Measurements from ENCODE around the gene LRPPRC. TPM values are rescaled to one million over a fixed set of nuclear protein-coding genes. Genes with fewer than 3 reads are reported as not detected.

The LRPPRC gene
- total RNA-seq, 1 donor, result 57.8 TPM

DNA sequence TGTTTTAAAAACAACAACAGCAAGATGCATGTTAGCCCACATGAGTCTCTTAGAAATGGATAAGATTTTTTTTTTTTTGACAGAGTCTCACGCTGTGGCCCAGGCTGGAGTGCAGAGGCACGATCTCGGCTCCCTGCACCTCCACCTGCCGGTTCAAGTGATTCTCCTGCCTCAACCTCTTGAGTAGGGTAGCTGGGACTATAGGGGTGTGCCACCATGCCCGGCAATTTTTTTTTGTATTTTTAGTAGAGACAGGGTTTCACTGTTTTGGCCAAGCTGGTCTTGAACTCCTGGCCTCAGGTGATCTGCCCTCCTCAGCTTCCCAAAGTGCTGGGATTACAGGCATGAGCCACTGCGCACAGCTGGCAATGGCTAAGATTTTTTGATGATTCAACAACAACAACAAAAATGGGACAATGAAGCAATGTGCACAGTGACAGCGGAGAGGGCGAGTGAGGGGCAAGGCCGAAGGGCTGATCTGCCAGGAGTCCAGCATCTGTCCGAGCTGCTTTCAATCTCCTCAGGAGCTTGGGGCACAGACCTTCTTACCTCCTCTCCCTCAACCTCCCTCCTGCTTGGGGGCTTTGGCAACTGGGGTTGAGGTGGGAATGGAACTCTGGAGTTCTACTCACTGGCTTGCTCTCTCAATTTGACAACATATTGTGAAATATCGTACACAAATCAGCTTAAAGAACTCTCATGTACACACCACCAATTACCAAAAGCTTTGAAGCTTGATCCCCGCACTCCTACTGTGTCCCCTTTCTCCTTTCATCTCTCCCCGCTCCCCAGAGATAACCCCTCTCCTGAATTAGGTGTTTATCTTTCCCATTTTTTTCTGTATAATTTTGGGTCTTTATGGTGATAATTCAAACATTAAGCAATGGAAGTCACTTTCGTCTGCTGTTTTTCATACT, 153.6 kb downstream of the LRPPRC start:
- Histone ChIP-seq H3K4me3 (ENCODE audit: low read length) (no peak overlapping the region), H3K9me3 (ENCODE audit: low read depth, low read length) (no peaks in the 10 kb centered on the region), H3K4me1 (ENCODE audit: insufficient read depth, low read length) (no peaks in the 10 kb centered on the region), H3K27me3 (ENCODE audit: insufficient read depth, low read length) (no peaks in the 10 kb centered on the region)

DNA sequence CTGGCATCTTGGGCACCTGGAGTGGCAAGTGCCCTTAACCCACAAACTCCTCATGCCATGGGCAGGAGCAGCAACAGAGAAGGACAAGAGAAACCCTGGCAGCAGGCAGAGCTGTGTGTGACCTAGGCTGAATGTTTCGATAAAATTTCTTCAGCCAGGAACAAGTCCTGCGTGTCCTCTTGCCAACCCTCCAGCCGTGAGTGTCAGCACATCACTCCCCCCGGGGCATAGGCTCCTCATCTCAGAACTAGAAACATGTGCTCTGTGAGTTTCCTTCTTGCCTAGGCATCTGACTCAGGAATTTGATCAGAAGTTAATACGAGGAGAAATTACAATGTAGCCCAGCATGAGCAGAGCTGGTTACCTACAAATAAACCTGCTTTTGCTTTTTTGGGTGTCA, 154.8 kb downstream of the LRPPRC start:
- Histone ChIP-seq H3K4me1 (ENCODE audit: insufficient read depth, low read length) (no peaks in the 10 kb centered on the region), H3K27me3 (ENCODE audit: insufficient read depth, low read length) (no peaks in the 10 kb centered on the region), H3K9me3 (ENCODE audit: low read depth, low read length) (no peaks in the 10 kb centered on the region), H3K4me3 (ENCODE audit: low read length) (no peak overlapping the region)

DNA sequence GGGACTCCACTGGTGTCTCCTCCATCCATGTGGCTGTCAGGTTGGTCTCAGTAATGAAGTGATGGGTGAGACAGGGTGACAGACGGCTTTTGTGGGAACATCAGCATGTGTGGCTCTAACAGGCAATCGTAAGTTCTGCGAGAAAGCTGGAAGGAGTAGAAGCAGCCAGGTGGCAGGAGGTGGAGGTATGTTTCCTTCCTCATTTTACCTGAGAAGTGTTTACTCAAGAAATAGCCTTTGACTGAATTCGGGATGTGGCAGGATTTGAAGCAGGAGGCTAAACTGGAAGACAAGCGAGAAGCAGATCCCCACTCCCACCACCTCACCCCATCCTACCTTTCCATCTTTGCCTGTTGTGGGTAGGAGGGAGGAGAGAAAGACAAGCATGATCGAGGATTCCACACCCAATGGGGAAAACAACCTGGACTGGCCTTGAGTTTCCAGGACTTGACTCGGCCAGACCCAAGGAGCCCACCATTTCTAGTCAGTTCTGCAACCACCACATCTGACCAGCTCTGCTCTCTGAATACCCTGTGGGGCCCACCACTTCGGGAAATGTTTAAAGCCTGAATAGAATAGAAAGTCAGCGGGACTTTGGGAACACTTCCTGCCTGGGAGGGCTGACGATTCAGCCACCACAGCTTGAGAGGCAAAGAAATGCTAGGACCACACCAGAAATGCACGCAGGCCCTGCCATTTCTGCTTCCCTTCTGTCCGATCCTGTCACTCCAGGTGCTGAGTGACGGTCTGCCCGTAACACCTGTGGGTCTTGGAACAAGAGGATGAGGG, 155.8 kb downstream of the LRPPRC start:
- Histone ChIP-seq H3K4me3 (ENCODE audit: low read length) (no peak overlapping the region), H3K9me3 (ENCODE audit: low read depth, low read length) (no peaks in the 10 kb centered on the region), H3K27me3 (ENCODE audit: insufficient read depth, low read length) (no peaks in the 10 kb centered on the region), H3K4me1 (ENCODE audit: insufficient read depth, low read length) (no peaks in the 10 kb centered on the region)

DNA sequence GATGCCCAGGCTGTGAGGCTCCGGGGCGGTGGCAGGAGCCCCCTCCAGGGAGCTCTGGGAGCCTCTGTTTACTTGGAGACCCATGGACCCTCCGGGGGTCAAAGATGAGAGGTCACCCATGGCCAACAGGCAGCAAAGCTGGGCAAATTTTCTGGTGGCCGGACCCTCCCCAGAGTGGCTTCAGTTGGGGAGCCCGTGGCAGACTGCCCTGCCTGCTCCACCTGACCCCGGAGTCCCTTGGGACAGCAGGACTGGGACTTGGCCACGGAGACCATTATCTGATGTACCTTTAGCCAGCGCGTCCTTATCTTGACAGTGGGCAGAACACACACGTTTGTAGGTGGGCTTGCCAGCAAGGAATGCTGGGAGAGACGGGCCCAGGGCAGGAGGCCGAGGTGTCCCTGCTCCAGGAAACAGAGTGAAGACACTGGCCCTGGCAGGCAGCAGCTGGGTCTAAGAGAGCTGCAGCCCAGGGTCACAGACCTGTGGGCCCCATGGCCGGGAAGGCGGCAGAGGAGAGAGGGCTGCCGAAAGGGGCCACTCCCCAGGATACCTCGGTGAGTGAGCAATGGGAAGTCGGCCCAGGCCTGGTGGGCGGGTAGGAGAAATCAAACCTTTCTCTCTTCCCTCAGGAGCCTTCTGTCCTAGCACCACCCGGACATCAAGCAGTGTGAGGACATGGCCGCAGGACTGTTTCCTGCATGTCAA, 157.1 kb downstream of the LRPPRC start, which contains the start of the genes ABCG5 and ABCG8:
Gene ABCG5, minus strand, starts transcription at position 280 of the 708 bp plus-strand sequence. Its CDS starts 160 bp downstream, at position 120.
Gene ABCG8, plus strand, starts transcription at position 412 of the 708 bp plus-strand sequence. Its CDS starts 83 bp downstream, at position 495.
- H3K27me3 ChIP-seq (ENCODE audit: insufficient read depth, low read length), result no peaks in the 10 kb centered on the region
- no peak within 1 kb of the TSS for H3K4me3 ChIP-seq (ENCODE audit: low read length)
- H3K9me3 ChIP-seq (ENCODE audit: low read depth, low read length), result no peaks in the 10 kb centered on the region
- H3K4me1 ChIP-seq (ENCODE audit: insufficient read depth, low read length), result no peaks in the 10 kb centered on the region

DNA sequence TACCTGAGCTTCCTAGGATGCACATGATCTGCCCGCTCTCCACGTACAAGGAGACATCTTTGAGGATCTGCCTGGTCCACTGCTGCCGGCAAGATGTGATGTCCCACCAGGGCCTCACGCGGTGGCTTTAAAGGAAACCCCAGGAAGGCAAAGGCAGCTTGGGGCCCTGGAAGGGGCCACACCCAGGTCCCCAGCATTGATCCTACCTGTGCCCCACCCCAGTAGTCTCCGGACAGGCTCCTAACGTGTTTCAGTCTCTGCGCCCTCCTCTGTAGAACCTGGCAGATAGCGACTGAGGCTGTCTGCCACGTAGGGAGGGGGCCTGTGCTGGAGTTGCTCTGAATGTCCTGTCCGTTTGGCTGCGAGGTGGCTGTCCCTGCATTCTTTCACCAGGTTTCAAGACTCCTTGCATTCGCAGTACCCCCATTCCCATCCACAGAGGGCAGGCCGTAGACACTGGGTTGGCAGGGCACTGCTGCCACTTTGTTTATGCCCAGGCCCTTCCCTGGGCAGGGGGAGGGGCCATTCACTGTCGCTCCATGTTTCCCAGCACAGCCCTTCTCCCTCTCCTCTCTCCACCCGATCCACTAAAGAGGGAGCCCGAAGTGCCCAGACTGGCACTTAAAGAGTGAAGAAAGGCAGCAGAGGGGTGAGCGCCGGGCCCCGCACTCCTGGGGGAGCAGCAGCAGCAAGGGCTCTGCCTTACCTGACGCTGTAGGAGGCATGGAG, 157.8 kb downstream of the LRPPRC start:
- no peaks in the 10 kb centered on the region for H3K9me3 ChIP-seq (ENCODE audit: low read depth, low read length)
- H3K4me3 ChIP-seq (ENCODE audit: low read length), result no peak overlapping the region
- no peaks in the 10 kb centered on the region for H3K27me3 ChIP-seq (ENCODE audit: insufficient read depth, low read length)

DNA sequence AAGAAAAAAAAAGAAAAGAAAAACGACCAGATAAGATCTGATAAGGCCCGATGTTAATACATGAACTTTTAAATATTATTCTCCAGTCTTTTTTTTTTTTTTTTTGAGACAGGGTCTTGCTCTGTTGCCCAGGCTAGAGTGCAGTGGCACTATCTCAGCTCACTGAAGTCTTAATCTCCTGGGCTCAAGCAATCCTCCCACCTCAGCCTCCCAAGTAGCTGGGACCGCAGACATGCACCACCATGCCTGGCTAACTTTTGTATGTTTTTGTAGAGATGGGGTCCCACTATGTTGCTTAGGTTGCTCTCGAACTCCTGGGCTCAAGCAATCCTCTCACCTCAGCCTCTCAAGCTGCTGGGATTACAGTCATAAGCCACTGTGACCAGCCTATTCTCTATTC, 158.8 kb downstream of the LRPPRC start:
- Histone ChIP-seq H3K9me3 (ENCODE audit: low read depth, low read length) (no peaks in the 10 kb centered on the region), H3K4me1 (ENCODE audit: insufficient read depth, low read length) (no peaks in the 10 kb centered on the region), H3K4me3 (ENCODE audit: low read length) (no peak overlapping the region), H3K27me3 (ENCODE audit: insufficient read depth, low read length) (peaks cover 3% of the 10 kb centered on the region)

More for the DNA sequence above, 157.8 kb downstream of the LRPPRC start:
- H3K4me1 ChIP-seq (ENCODE audit: insufficient read depth, low read length), result no peaks in the 10 kb centered on the region

Other genes starting within 250 kb of the LRPPRC start
- 3.5 TPM for gene DYNC2LI1, start 221.9 kb downstream of the LRPPRC start, total RNA-seq
- gene ABCG5, start 157.2 kb downstream of the LRPPRC start, total RNA-seq, result not detected
- gene ABCG8, start 157.0 kb downstream of the LRPPRC start, total RNA-seq, result not detected
- gene PPM1B, start 172.9 kb upstream of the LRPPRC start, total RNA-seq, result 112 TPM

Measured in mononuclear cell (primary cell).